ENCODE data around the gene ALKBH1. TPM values are rescaled to one million over a fixed set of nuclear protein-coding genes. Genes with fewer than 3 reads are reported as not detected.
"Not testable (repeated sequence)": the region's sequence is repeated elsewhere in the genome, so short reads cannot be mapped to it uniquely, and the experiment has no call there.

Gene ALKBH1
- total RNA-seq, 1 donor from 2014 or later = 18.0 TPM

DNA sequence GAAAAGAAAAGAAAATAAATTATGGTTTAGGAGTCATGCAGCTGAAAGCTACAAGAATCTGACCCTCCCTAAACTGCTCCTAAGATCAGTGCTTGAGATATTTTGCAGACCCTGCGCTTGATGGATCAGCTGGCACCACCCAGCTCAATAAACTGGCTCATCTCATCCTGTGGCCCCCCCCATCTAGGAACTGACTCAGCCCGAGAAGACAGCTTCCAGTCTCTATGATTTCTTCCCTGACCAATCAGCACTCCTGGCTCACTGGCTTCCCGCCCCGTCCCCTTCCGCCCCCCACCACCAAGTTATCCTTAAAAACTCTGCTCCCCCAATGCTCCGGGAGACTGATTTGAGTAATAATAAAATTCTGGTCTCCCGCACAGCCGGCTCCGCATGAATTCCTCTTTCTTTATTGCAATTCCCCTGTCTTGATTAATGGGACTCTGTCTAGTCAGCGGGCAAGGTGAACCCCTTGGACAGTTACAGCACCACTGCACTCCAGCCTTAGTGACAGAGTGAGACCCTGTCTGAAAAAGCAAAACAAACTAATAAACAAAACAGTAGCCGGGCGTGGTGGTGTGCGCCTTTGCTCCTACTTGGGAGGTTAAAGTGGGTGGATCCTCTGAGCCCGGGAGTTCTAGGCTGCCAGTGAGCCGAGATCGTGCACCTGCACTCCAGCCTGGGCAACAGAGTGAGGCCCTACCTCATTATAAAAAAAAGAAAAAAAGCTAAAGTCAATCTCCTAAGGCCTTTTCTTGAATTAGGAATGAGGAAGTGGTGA, 66.9 kb downstream of the ALKBH1 start:
- ChIA-PET POLR2A (interaction anchor here (1.0 kb wide), 1 partner anchor 33 kb away, joined by 3 read pairs; no protein-coding TSS in a partner anchor), CTCF (interaction anchor here (0.6 to 1.0 kb wide), 2 partner anchors 23 to 94 kb away, joined by 3 read pairs; no protein-coding TSS in a partner anchor)
- intact Hi-C loops (cut with micrococcal nuclease) = loop anchor here (1.0 kb wide), 1 partner anchor 159 kb away; the partner anchor contains the start of gene ADCK1
- no peak for DNase-seq
- H3K4me3 Mint-ChIP-seq = peak overlapping the region; percentile 95
- H3K9me3 Mint-ChIP-seq = no peaks in the 10 kb centered on the region
- H3K27me3 Mint-ChIP-seq = no peaks in the 10 kb centered on the region
- H3K36me3 Mint-ChIP-seq (ENCODE audit: low read depth) = peaks cover 5% of the 10 kb centered on the region
- peak overlapping the region; percentile 93 for H3K27ac Mint-ChIP-seq
- TF ChIP-seq, protein P1, sequence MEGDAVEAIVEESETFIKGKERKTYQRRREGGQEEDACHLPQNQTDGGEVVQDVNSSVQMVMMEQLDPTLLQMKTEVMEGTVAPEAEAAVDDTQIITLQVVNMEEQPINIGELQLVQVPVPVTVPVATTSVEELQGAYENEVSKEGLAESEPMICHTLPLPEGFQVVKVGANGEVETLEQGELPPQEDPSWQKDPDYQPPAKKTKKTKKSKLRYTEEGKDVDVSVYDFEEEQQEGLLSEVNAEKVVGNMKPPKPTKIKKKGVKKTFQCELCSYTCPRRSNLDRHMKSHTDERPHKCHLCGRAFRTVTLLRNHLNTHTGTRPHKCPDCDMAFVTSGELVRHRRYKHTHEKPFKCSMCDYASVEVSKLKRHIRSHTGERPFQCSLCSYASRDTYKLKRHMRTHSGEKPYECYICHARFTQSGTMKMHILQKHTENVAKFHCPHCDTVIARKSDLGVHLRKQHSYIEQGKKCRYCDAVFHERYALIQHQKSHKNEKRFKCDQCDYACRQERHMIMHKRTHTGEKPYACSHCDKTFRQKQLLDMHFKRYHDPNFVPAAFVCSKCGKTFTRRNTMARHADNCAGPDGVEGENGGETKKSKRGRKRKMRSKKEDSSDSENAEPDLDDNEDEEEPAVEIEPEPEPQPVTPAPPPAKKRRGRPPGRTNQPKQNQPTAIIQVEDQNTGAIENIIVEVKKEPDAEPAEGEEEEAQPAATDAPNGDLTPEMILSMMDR (IDR thresholded peaks at IDR 0.05) = no peak
- peaks cover 16% of the 10 kb centered on the region for H3K4me1 Mint-ChIP-seq
- ATAC-seq (ENCODE audit: low read depth) = peak; percentile 56

DNA sequence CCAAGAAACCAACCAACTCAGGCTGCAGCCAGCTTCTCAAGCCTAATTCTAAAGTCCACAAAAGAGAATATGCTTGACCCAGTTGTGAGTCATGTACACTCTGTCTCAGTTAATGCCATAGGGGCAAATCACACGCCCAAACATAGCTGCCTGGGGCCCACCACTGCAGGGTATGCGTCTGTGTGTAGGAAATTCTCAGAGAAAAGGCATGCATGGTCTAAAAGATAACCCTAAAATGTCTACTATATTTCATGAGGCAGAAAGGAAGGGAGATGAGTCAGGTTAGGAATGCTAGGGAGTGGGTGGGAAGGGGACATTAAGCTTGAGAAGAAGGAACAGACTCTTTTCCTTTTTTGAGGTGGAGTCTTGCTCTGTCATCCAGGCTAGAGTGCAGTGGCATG, 69.1 kb downstream of the ALKBH1 start:
- intact Hi-C loops (cut with micrococcal nuclease) = no loop called here
- POLR2A ChIA-PET = no interaction called here
- ATAC-seq (ENCODE audit: low read depth) = no peak
- H3K36me3 Mint-ChIP-seq (ENCODE audit: low read depth) = peaks cover 5% of the 10 kb centered on the region
- TF ChIP-seq, protein P1 (IDR thresholded peaks at IDR 0.05) = no peak
- peaks cover 2% of the 10 kb centered on the region for H3K9me3 Mint-ChIP-seq
- no peak overlapping the region for H3K4me3 Mint-ChIP-seq
- DNase-seq = no peak
- peak overlapping the region; percentile 27 for H3K27ac Mint-ChIP-seq
- CTCF ChIA-PET = no interaction called here
- H3K4me1 Mint-ChIP-seq = peaks cover 16% of the 10 kb centered on the region
- H3K27me3 Mint-ChIP-seq = no peaks in the 10 kb centered on the region

DNA sequence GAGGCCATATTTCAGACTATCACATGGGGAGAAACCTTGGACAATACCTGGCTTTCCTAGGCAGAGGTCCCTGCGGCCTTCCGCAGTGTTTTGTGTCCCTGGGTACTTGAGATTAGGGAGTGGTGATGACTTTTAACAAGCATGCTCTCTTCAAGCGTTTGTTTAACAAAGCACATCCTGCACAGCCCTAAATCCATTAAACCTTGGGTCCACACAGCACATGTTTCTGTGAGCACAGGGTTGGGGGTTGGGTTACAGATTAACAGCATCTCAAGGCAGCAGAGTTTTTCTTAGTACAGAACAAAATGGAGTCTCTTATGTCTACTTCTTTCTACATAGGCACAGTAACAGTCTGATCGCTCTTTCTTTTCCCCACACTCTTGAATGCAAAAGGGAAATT, 72.0 kb downstream of the ALKBH1 start:
- DNase-seq; ATAC-seq (ENCODE audit: low read depth); H3K4me3 Mint-ChIP-seq; CTCF ChIA-PET; intact Hi-C loops (cut with micrococcal nuclease); H3K27ac Mint-ChIP-seq; H3K9me3 Mint-ChIP-seq; H3K27me3 Mint-ChIP-seq; H3K4me1 Mint-ChIP-seq; POLR2A ChIA-PET; H3K36me3 Mint-ChIP-seq (ENCODE audit: low read depth): not testable (repeated sequence)

DNA sequence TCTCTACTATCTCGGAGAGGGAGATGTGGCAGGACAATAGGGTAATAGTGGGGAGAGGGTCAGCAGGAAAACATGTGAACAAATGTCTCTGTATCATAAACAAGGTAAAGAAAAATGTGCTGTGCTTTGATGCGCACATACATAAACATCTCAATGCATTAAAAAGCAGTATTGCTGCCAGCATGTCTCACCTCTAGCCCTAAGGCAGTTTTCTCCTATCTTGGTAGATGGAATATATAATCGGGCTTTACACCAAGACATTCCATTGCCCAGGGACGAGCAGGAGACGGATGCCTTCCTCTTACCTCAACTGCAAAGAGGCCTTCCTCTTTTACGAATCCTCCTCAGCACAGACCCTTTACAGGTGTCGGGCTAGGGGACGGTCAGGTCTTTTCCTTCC, 72.4 kb downstream of the ALKBH1 start:
- H3K4me1 Mint-ChIP-seq; intact Hi-C loops (cut with micrococcal nuclease); H3K27ac Mint-ChIP-seq; H3K9me3 Mint-ChIP-seq; POLR2A ChIA-PET; H3K4me3 Mint-ChIP-seq; H3K36me3 Mint-ChIP-seq (ENCODE audit: low read depth); DNase-seq; H3K27me3 Mint-ChIP-seq; ATAC-seq (ENCODE audit: low read depth); CTCF ChIA-PET: not testable (repeated sequence)

DNA sequence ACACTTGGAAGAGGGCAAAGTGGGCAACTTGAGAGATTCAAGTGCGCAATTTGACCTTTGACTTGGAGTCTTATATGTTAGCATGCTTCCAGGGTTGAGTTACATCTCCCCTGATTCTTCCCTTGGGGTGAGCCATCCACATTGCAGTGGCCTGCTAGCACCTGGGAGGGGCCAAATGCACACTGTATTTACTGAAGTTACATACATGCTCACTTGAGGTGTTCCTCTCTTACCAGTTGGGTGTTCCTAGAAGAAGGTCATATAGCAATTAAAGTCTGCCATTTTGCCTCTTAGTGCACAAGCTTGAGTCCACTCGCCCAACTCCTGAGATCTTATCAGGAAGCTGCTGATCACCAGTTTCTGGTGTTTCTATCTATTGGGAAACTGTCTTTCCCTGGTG, 77.7 kb downstream of the ALKBH1 start:
- ChIA-PET CTCF (no interaction called here), POLR2A (no interaction called here)
- Mint-ChIP-seq H3K9me3 (peaks cover 8% of the 10 kb centered on the region), H3K27me3 (peaks cover 2% of the 10 kb centered on the region), H3K27ac (no peak overlapping the region), H3K4me1 (no peaks in the 10 kb centered on the region), H3K4me3 (no peak overlapping the region), H3K36me3 (ENCODE audit: low read depth) (no peaks in the 10 kb centered on the region)
- intact Hi-C loops (cut with micrococcal nuclease) = no loop called here
- TF ChIP-seq, protein P1 (IDR thresholded peaks at IDR 0.05) = no peak
- DNase-seq (no peak), ATAC-seq (ENCODE audit: low read depth) (no peak)

DNA sequence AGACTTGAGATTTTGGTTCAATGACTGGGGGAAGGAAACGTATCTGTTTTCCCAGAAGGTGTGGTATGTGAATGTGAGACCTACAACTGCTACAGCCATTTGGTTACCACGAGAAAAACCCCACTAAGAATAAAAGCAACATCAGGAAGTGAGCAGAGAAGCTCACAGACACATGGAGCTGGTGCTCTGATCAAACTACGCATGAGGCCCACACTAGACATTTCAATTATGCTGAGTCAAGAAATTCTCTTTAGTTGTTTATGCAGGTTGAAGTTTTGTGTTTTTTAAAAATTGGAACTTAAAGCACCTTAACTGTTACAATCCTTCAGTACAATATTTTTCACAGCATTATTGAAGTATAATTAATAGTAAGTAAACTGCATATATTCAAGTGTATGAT, 82.5 kb downstream of the ALKBH1 start:
- ChIA-PET POLR2A (no interaction called here), CTCF (no interaction called here)
- H3K4me3 Mint-ChIP-seq = no peak overlapping the region
- ATAC-seq (ENCODE audit: low read depth) = no peak
- intact Hi-C loops (cut with micrococcal nuclease) = no loop called here
- TF ChIP-seq, protein P1 (IDR thresholded peaks at IDR 0.05) = no peak
- no peaks in the 10 kb centered on the region for H3K4me1 Mint-ChIP-seq
- no peaks in the 10 kb centered on the region for H3K36me3 Mint-ChIP-seq (ENCODE audit: low read depth)
- no peaks in the 10 kb centered on the region for H3K27me3 Mint-ChIP-seq
- DNase-seq = no peak
- peaks cover 6% of the 10 kb centered on the region for H3K9me3 Mint-ChIP-seq
- no peak overlapping the region for H3K27ac Mint-ChIP-seq
